Mononuclear cell (primary cell): ENCODE data around the gene SH3BP1. TPM values are rescaled to one million over a fixed set of nuclear protein-coding genes. Genes with fewer than 3 reads are reported as not detected.
"Not testable (repeated sequence)": the region's sequence is repeated elsewhere in the genome, so short reads cannot be mapped to it uniquely, and the experiment has no call there.

Experiments
- H3K27me3 ChIP-seq: 2 replicates; pipeline ENCODE4 v1.6.0; 2011; ENCODE audit warnings: low read length, control low read depth; ENCODE audit not compliant: insufficient read depth
- H3K4me1 ChIP-seq: 2 replicates; pipeline ENCODE4 v1.5.1; 2011; ENCODE audit warnings: mild to moderate bottlenecking, low read length, control low read depth; ENCODE audit not compliant: insufficient read depth
- H3K4me3 ChIP-seq: 2 replicates; pipeline ENCODE4 v1.5.1; 2011; ENCODE audit warnings: mild to moderate bottlenecking, low read length, moderate library complexity
- H3K9me3 ChIP-seq: 2 replicates; pipeline ENCODE4 v1.5.1; 2011; ENCODE audit warnings: low read depth, mild to moderate bottlenecking, control low read depth, low read length
- total RNA-seq: library from RNA; depleted of rRNA; stranded (reverse); fragments of >200 nt; gene quantifications from one replicate; pipeline ENCODE4 v1.2.3, GENCODE V29; 2012

Gene SH3BP1
- total RNA-seq, 1 donor, result 64.0 TPM

- H3K4me1 ChIP-seq, result peaks cover 26% of the 10 kb centered on the region
- H3K27me3 ChIP-seq, result no peaks in the 10 kb centered on the region
- no peaks in the 10 kb centered on the region for H3K9me3 ChIP-seq
- H3K4me3 ChIP-seq, result peak within 1 kb of the TSS; percentile 92
These were observed 46.8 kb downstream of the SH3BP1 start, which contains the start of gene NOL12 for GRCh38 chr22:37686002-37686982. Gene NOL12 (plus strand): TSS chr22:37686343. CDS start chr22:37686393, 50 bp downstream.

- no peaks in the 10 kb centered on the region for H3K9me3 ChIP-seq
- H3K4me1 ChIP-seq, result peaks cover 19% of the 10 kb centered on the region
- H3K4me3 ChIP-seq, result no peak overlapping the region
- no peaks in the 10 kb centered on the region for H3K27me3 ChIP-seq
These were observed 50.9 kb downstream of the SH3BP1 start for GRCh38 chr22:37690407-37690806.

GRCh38 chr22:37690901-37691504 is 51.5 kb downstream of the SH3BP1 start:
- Histone ChIP-seq H3K9me3 (no peaks in the 10 kb centered on the region), H3K4me3 (no peak overlapping the region), H3K4me1 (peaks cover 20% of the 10 kb centered on the region), H3K27me3 (no peaks in the 10 kb centered on the region)

GRCh38 chr22:37692627-37693285 is 53.3 kb downstream of the SH3BP1 start:
- Histone ChIP-seq H3K4me3 (no peak overlapping the region), H3K27me3 (no peaks in the 10 kb centered on the region), H3K4me1 (peaks cover 21% of the 10 kb centered on the region), H3K9me3 (no peaks in the 10 kb centered on the region)

DNA sequence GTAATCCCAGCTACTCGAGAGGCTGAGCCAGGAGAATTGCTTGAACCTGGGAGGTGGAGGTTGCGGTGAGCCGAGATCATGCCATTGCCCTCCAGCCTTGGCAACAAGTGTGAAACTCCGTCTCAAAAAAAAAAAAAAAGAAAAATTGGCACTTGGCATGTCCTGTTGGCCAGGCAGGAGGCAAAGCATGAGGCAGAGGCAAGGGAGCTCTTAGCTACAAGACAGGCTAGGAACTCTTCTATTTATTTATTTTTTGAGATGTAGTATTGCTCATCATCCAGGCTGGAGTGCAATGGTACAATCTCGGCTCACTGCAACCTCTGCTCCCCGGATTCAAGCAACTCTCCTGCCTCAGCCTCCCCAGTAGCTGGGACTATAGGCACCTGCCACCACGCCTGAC is 54.7 kb downstream of the SH3BP1 start:
- H3K4me1 ChIP-seq, result peaks cover 20% of the 10 kb centered on the region
- not testable (repeated sequence) for H3K27me3 ChIP-seq, H3K4me3 ChIP-seq, H3K9me3 ChIP-seq

- H3K4me3 ChIP-seq, result not testable (repeated sequence)
These were observed 56.8 kb downstream of the SH3BP1 start for GRCh38 chr22:37696260-37696656.

GRCh38 chr22:37696657-37697537 is 57.4 kb downstream of the SH3BP1 start, which contains the start of gene TRIOBP:
Gene TRIOBP (plus strand): TSS chr22:37697048. CDS start chr22:37701366, 4,318 bp downstream.
- Histone ChIP-seq H3K9me3 (no peaks in the 10 kb centered on the region), H3K27me3 (no peaks in the 10 kb centered on the region), H3K4me3 (no peak within 1 kb of the TSS), H3K4me1 (peaks cover 33% of the 10 kb centered on the region)

More at GRCh38 chr22:37696260-37696656, 56.8 kb downstream of the SH3BP1 start:
- H3K9me3 ChIP-seq, H3K27me3 ChIP-seq: not testable (repeated sequence)
- peaks cover 27% of the 10 kb centered on the region for H3K4me1 ChIP-seq

GRCh38 chr22:37697538-37697835 is 58.0 kb downstream of the SH3BP1 start:
- H3K9me3 ChIP-seq, result no peaks in the 10 kb centered on the region
- peaks cover 39% of the 10 kb centered on the region for H3K4me1 ChIP-seq
- no peaks in the 10 kb centered on the region for H3K27me3 ChIP-seq
- H3K4me3 ChIP-seq, result no peak overlapping the region

- Histone ChIP-seq H3K4me3 (no peak overlapping the region), H3K9me3 (no peaks in the 10 kb centered on the region), H3K4me1 (peaks cover 30% of the 10 kb centered on the region), H3K27me3 (no peaks in the 10 kb centered on the region)
These were observed 61.8 kb downstream of the SH3BP1 start for GRCh38 chr22:37701141-37701786.

- Histone ChIP-seq H3K27me3 (no peaks in the 10 kb centered on the region), H3K9me3 (no peaks in the 10 kb centered on the region), H3K4me1 (peaks cover 28% of the 10 kb centered on the region), H3K4me3 (no peak overlapping the region)
These were observed 64.4 kb downstream of the SH3BP1 start for GRCh38 chr22:37703906-37704305.

- Histone ChIP-seq H3K4me1 (peaks cover 31% of the 10 kb centered on the region), H3K27me3 (no peaks in the 10 kb centered on the region), H3K4me3 (no peak overlapping the region), H3K9me3 (no peaks in the 10 kb centered on the region)
These were observed 65.2 kb downstream of the SH3BP1 start for GRCh38 chr22:37704645-37705044.

DNA sequence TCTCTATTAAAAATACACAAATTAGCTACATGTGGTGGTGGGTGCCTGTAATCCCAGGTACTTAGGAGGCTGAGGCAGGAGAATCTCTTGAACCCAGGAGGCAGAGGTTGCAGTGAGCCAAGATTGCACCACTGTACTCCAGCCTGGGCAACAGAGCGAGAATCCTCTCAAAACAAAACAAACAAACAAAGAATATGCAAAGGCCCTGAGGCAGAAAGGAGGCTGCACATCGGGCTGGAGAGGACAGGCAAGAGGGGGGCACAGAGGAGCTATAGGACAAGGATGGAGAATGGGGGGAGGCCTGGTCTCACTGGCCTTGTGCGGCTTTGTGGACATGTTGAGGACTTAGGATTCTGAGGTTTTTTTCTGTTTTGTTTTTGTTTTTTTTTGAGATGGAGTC is 65.7 kb downstream of the SH3BP1 start:
- peaks cover 31% of the 10 kb centered on the region for H3K4me1 ChIP-seq
- H3K27me3 ChIP-seq, result no peaks in the 10 kb centered on the region
- no peaks in the 10 kb centered on the region for H3K9me3 ChIP-seq
- H3K4me3 ChIP-seq, result no peak overlapping the region
